Activated T-cell treated with anti-CD3 and anti-CD28 coated beads, Interleukin-2, amount 50 U/mL, for 24 hours (primary cell): Measurements from ENCODE around the gene FOSB.
A peak's percentile ranks its signal among the peaks of the same experiment; 100 is the strongest.

Source experiments
- DNase-seq: peaks from one replicate; pipeline ENCODE4 v3.0.0-alpha.2; 2020
- H3K27ac Mint-ChIP-seq: 2 replicates; pipeline ENCODE4 v1.8.0; 2020; ENCODE audit warnings: mild to moderate bottlenecking, mixed read lengths
- H3K27me3 Mint-ChIP-seq: 2 replicates; pipeline ENCODE4 v1.8.0; 2020; ENCODE audit warnings: mixed read lengths
- H3K36me3 Mint-ChIP-seq: 2 replicates; pipeline ENCODE4 v1.8.0; 2020; ENCODE audit warnings: low read depth, mixed read lengths
- H3K4me1 Mint-ChIP-seq: 2 replicates; pipeline ENCODE4 v1.8.0; 2020; ENCODE audit warnings: low read depth, mixed read lengths
- H3K4me3 Mint-ChIP-seq: 2 replicates; pipeline ENCODE4 v1.8.0; 2020; ENCODE audit warnings: mild to moderate bottlenecking, moderate library complexity, mixed read lengths
- H3K9me3 Mint-ChIP-seq: 2 replicates; pipeline ENCODE4 v1.8.0; 2020; ENCODE audit warnings: mixed read lengths

FOSB gene

DNA sequence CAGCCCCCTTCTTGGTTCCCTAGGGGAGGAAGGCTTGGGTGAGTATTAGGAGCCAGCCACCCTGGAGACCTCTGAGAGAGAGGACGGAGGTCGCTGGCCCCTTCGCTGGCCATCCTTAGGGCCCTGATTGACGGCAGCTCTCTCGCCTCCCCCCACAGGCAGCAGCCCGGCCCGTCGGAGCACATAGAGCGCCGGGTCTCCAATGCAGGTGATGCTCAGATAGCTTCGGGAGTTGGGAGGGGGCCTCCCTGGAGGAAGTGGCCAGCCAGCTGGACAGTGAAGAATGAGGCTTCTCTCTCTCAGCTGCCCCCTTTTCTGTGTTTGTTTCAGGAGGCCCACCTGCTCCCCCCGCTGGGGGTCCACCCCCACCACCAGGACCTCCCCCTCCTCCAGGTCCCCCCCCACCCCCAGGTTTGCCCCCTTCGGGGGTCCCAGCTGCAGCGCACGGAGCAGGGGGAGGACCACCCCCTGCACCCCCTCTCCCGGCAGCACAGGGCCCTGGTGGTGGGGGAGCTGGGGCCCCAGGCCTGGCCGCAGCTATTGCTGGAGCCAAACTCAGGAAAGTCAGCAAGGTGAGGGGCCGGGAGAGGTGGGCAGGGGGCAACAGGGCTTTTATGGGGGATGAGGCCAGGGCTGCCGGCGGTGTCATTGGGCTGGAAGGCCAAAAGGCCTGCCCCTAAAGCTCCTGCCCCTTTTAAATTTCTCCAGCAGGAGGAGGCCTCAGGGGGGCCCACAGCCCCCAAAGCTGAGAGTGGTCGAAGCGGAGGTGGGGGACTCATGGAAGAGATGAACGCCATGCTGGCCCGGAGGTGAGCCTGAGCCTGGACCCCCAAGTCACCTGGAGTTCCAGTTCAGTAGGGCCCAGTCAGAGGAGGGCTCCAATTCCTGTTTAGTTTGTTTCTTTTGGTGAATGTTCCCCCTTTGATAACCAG is 54.5 kb downstream of the FOSB start:
- DNase-seq, result no peak
- H3K36me3 Mint-ChIP-seq, result peaks cover 90% of the 10 kb centered on the region
- peaks cover 11% of the 10 kb centered on the region for H3K4me1 Mint-ChIP-seq
- H3K27me3 Mint-ChIP-seq, result no peaks in the 10 kb centered on the region
- H3K9me3 Mint-ChIP-seq, result no peaks in the 10 kb centered on the region
- peak overlapping the region; percentile 74 for H3K27ac Mint-ChIP-seq
- H3K4me3 Mint-ChIP-seq, result no peak overlapping the region

DNA sequence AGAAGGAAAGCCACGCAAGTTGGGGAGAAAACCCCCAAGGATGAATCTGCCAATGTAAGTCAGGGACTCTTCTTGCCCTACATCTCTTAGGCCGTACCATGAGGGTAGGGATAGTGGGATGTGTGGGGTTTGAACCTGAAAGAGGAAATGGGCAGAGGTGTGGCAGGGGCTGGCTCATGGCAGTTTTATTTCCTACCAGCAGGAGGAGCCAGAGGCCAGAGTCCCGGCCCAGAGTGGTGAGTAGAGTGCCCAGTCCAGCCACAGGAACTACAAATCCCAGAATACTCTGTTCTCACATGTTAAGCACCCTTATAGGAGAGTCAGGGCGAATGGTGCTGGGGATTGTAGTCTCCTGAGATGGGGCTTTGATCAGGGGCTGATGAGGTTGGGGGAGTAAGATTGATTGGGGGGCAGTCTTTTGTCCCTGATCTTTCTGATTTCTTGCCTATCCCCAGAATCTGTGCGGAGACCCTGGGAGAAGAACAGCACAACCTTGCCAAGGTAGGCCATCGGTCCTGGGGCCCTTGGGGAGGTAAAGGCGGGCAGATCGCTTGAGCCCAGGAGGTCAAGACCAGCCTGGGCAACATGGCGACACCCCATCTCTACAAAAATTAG is 56.0 kb downstream of the FOSB start:
- peak overlapping the region; percentile 81 for H3K27ac Mint-ChIP-seq
- peaks cover 89% of the 10 kb centered on the region for H3K36me3 Mint-ChIP-seq
- no peaks in the 10 kb centered on the region for H3K27me3 Mint-ChIP-seq
- DNase-seq, result peak; percentile 81
- no peaks in the 10 kb centered on the region for H3K9me3 Mint-ChIP-seq
- no peak overlapping the region for H3K4me3 Mint-ChIP-seq
- H3K4me1 Mint-ChIP-seq, result peaks cover 22% of the 10 kb centered on the region

- H3K36me3 Mint-ChIP-seq, result peaks cover 84% of the 10 kb centered on the region
- no peak for DNase-seq
- no peak overlapping the region for H3K4me3 Mint-ChIP-seq
- peaks cover 27% of the 10 kb centered on the region for H3K4me1 Mint-ChIP-seq
- H3K9me3 Mint-ChIP-seq, result no peaks in the 10 kb centered on the region
- H3K27me3 Mint-ChIP-seq, result no peaks in the 10 kb centered on the region
- peak overlapping the region; percentile 73 for H3K27ac Mint-ChIP-seq
Measured at GRCh38 chr19:45524575-45525129, 56.9 kb downstream of the FOSB start.
